ENCODE measurements around the gene SLC7A5.
"Not testable (repeated sequence)": the region's sequence is repeated elsewhere in the genome, so short reads cannot be mapped to it uniquely, and the experiment has no call there.

SLC7A5 gene

GRCh38 chr16:87869061-87869878 lies at the start of gene SLC7A5:
Gene SLC7A5 (minus strand): TSS chr16:87869507. CDS start chr16:87869422, 85 bp downstream.
- DNase-seq, result peak; percentile 74 to 88 (median 82)

GRCh38 chr16:87918338-87918737 lies 49.0 kb upstream of the SLC7A5 start:
- DNase-seq, result no peak

- no peak for DNase-seq
Measured at GRCh38 chr16:87917503-87917902, 48.2 kb upstream of the SLC7A5 start.

GRCh38 chr16:87914812-87915211 lies 45.5 kb upstream of the SLC7A5 start:
- DNase-seq, result no peak

- DNase-seq, result not testable (repeated sequence)
Measured at GRCh38 chr16:87914021-87914725, 44.9 kb upstream of the SLC7A5 start.

- DNase-seq, result not testable (repeated sequence)
Measured at GRCh38 chr16:87912691-87913090, 43.4 kb upstream of the SLC7A5 start.

GRCh38 chr16:87911106-87911763 lies 41.9 kb upstream of the SLC7A5 start:
- not testable (repeated sequence) for DNase-seq

- DNase-seq, result peak; percentile 69 to 84 (median 76)
Measured at GRCh38 chr16:87909203-87909935, 40.1 kb upstream of the SLC7A5 start.

DNA sequence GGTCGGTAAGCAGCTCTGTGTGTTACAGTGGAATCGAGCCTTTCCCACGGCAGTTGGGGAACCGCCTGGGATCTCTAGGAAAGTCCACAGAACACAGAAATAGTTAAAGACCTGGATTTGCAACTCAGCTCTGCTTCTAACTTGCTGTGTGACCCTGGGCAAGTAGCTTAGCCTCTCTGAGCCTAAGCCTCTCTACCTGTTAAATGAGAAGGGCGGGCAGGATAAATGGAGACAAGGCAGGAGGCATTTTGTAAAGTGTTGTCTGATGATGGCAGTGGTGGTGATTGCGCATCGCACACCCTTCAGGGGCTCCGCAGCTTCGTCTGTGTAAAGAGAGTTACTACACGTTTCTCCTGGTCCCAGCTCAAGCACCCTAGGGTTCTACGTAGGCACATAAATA lies 38.8 kb upstream of the SLC7A5 start:
- DNase-seq, result not testable (repeated sequence)

GRCh38 chr16:87905521-87905920 lies 36.2 kb upstream of the SLC7A5 start:
- DNase-seq, result not testable (repeated sequence)

DNA sequence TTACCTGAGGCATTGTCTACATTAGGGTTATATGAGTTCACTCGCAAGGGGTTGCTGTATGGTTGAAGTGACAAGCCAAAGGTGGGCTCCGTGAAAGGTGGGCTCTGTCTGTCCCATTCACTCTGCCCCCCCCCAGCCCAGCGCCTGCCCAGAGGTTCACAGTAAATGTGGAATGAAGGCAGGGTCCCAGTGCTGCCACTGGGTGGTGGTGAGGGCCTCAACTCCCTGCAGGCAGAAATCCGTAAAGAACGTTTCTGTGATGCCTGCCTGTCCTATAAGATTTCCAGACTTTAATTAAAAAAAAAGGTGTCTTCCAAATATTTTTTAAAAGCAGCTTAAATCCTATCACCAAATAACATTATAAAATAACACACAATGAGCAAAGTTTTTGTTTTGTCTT lies 35.7 kb upstream of the SLC7A5 start:
- DNase-seq, result not testable (repeated sequence)

- not testable (repeated sequence) for DNase-seq
Measured at GRCh38 chr16:87900489-87900888, 31.2 kb upstream of the SLC7A5 start.

DNA sequence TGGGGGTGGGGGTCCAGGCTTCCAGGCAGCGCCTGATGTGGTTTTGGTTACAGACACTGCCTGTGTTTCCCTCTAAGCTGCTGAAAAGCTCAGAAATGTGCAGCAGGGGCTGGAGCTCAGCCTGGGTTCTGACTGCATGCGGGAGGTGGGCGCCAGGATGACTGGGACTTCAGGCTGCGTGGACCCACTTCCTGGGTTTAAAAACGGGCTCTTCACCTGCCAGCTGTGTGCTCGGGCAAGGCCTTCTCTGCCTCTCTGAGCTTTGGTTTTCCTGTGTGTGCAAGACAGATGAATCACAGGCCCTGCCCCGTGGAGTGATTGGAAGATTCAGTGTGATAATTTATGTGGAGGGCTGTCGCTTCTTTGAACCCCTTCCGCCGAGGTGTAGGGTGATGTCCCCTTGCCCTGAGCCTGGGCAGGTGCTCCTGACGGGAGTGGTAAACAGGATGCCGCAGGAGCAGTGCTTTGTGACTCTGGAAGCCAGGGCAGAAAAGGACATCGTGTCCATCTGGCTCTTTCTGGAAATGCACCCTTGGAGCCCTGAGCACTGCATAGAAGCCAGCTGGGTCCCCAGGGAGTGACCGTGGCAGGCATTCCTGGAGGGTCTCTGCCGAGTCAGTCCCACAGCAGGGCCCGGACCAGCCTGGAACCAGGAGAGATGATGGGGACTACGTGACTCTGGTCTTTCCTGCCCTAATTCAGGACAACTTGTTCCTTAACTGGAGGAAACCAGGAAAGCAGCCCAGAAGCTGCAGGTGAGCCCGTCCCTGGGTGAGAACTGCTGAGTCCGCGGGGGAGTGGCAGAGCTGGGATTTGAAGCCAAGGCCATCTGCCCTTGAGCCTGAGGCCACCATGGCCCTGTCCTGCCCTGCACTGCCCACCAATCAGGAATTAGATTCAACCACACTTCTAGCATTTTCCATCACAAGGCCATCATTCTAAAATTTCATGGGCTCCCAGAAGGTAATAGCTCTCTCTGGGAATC lies 28.5 kb upstream of the SLC7A5 start:
- peak in 2 of 4 experiments; percentile 24 to 27 for DNase-seq

GRCh38 chr16:87896924-87897520 lies 27.7 kb upstream of the SLC7A5 start:
- DNase-seq, result not testable (repeated sequence)

DNA sequence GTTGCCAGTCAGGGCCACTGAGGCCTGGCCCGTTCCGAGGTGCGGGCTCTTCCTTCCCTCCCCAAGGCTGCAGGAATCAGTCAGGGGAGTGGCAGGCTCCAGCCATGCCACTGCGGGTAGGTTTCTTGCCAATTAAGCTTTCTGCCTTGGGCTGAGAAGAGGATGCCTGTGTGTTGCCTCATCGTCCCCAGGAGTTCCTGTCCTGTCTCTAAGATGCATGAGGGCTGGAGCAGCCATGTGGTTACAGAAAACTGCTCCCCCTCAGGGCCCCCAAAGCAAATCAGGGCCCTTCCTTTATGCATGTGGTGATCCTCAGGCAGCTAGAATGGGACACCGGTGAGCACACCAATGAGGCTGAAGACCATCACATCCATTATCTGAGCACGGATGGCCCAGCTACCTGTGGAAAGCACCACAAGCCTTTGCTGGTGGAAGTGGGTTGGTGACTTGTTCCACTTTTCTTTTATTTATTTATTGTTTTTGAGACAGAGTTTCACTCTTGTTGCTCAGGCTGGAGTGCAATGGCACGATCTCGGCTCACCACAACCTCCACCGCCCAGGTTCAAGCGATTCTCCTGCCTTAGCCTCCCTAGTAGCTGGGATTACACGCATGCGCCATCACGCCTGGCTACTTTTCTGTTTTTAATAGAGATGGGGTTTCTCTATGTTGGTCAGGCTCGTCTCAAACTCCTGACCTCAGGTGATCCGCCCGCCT lies 27.0 kb upstream of the SLC7A5 start:
- DNase-seq, result not testable (repeated sequence)

GRCh38 chr16:87895641-87896141 lies 26.4 kb upstream of the SLC7A5 start:
- DNase-seq, result peak; percentile 23 to 56 (median 38)

GRCh38 chr16:87894005-87894404 lies 24.7 kb upstream of the SLC7A5 start:
- DNase-seq, result not testable (repeated sequence)

DNA sequence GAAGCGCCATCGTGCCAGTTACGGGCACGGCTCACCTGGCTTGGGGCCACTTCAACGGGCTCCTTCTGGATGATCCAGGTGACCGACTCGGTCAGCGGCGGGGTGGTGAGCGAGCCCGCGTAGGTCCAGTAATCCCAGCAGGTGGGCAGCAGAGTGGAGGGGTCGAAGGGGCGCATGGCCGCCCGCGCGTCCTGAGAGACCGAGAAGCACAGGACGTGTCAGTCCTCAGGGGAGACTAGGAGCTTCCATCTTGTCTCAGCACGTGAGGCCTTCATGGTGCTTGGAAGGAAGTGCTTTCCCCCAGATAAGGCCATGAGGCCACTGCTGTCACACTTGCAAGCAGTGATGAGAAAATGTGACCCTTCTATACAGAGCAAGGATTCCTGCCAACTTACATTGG lies 22.5 kb upstream of the SLC7A5 start:
- no peak for DNase-seq

DNA sequence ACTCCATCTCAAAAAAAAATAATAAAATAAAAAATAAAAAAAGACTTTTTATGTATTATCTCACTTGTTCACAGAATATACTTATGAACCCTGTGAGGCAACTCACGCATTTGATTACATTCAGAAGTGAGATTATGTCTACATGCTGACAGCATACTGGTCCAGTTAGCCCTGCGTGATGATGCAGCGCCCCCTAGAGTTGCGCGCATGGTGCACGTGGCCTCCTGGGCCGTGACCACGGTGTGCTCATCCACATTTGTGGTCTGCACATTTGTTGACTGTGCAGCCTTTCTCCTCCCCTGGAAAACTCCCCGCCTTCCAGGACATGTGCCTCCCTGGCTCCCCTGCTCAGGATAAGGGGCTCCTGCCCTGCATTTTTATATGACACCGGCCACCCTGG lies 20.5 kb upstream of the SLC7A5 start:
- not testable (repeated sequence) for DNase-seq

GRCh38 chr16:87888346-87888745 lies 19.0 kb upstream of the SLC7A5 start:
- DNase-seq, result not testable (repeated sequence)
